Natural killer cell treated with Interleukin-12 subunit alpha and Interleukin-12 subunit beta and Interleukin-15 and Interleukin-18, amount 100 ng/mL, for 72 hours (primary cell): ENCODE data around the gene CLCNKB. TPM values are rescaled to one million over a fixed set of nuclear protein-coding genes. Genes with fewer than 3 reads are reported as not detected.
"Not testable (repeated sequence)": the region's sequence is repeated elsewhere in the genome, so short reads cannot be mapped to it uniquely, and the experiment has no call there.

Experiments
- ATAC-seq, 2 donors: fragments of 150-1000 bp; cut with Tn5 transposase in 1 of 2; sonication (Bioruptor Pico), chemical (Tn5 transposase) in 1 of 2; 2 replicates each; pipeline ENCODE4 v1.10.0; 2021
- DNase-seq: peaks from one replicate; pipeline ENCODE4 v3.0.0; 2022; ENCODE audit warnings: low spot score
- H3K27ac Mint-ChIP-seq, 2 donors: 1 replicate in 1 of 2; 2 replicates in 1 of 2; pipeline ENCODE4 v1.8.0; 2022; ENCODE audit warnings: mixed read lengths in 2 of 2, mild to moderate bottlenecking in 1 of 2, moderate library complexity in 1 of 2
- H3K27me3 Mint-ChIP-seq, 2 donors: 1 replicate in 1 of 2; 2 replicates in 1 of 2; pipeline ENCODE4 v1.8.0; 2022; ENCODE audit warnings: mixed read lengths in 2 of 2
- H3K36me3 Mint-ChIP-seq: one replicate; pipeline ENCODE4 v1.8.0; 2022; ENCODE audit warnings: mixed read lengths
- H3K4me1 Mint-ChIP-seq, 2 donors: 1 replicate in 1 of 2; 2 replicates in 1 of 2; pipeline ENCODE4 v1.8.0; 2022; ENCODE audit warnings: low read depth in 2 of 2, mixed read lengths in 2 of 2, mild to moderate bottlenecking in 1 of 2
- H3K4me3 Mint-ChIP-seq: one replicate; pipeline ENCODE4 v1.8.0; 2022; ENCODE audit warnings: mixed read lengths
- H3K9me3 Mint-ChIP-seq: 2 replicates; pipeline ENCODE4 v1.8.0; 2022; ENCODE audit warnings: mixed read lengths
- total RNA-seq, 2 donors: library from RNA; stranded (reverse); gene quantifications; one replicate each; pipeline ENCODE4 v1.2.3, GENCODE V29; 2022

The CLCNKB gene
- total RNA-seq, 2 donors from 2014 or later: not detected

DNA sequence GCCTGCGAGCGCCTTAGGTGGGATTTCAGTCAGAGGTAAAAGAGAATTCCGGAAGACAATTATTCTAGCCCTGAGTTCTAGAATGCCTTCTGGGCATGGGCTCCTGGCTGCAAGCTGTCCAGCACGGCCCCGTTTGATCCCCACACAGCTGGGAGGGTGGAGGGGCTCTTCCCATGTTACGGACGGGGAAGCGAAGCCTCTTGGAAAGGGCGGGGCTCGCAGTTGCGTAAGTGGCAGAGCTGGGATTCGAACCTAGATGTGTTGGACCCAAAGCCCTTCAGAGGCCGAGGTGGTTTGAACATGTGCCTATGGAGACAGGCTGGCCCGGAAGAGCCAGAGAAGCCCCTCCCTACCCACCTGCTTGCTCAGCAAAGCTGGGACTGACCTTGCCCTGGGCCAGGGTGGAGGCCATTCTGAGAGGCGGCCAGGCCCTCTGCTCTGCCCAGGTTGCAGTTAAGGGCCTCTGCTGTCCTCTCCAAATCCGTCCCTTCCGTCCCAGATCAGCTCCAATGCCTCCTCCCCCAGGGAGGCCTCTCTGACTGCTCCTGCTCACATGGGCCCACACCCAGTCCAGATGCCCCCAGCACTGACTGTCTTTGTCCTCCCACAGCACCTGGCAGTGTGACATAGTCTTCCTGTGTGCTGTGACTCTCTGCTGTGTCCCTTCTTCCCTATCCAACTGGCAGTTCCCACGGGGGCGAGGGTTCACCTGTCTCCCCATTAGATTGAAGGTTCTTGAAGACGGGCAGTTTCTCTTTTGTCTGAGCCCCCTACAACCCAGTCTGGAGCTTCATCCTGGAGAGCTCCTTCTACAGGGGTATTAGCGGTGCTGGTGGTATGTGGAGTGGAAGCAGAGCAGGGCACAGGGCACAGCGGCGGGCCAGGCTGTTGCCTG lies 24.6 kb upstream of the CLCNKB start:
- no peaks in the 10 kb centered on the region for H3K9me3 Mint-ChIP-seq

DNA sequence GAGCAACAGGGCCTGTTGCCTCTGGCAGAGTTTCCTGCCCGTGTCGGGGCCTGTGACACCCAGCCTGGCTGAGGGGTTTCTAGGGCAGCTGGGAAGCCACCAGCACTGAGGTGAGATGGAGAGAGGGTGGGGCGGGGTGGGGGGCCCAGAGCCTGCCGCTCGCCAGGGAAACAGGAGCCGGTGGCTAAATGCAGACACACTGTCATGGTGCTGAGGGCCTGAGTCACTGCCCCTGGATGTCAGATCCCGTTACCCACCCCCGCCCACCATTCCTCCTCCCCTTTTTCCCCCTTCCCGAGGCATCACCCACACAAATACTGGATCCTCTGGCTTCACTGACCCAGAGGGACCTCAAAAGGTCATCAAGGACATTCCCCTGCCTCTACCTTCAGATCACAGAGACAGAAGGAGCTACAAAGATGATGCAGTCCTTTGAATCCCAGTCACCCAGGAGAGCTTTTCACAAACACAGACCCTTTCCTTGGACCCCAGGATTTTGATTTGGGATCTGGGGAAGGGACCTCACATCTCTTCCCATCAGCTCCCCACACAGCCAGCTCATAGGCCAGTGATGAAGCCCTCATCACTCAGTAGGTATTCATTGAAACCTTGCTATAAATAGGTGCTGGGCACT lies 23.8 kb upstream of the CLCNKB start:
- H3K4me3 Mint-ChIP-seq: no peak overlapping the region
- no peak overlapping the region for H3K27ac Mint-ChIP-seq
- H3K9me3 Mint-ChIP-seq: no peaks in the 10 kb centered on the region
- no peak for DNase-seq
- no peaks in the 10 kb centered on the region for H3K36me3 Mint-ChIP-seq
- no peaks in the 10 kb centered on the region for H3K4me1 Mint-ChIP-seq
- H3K27me3 Mint-ChIP-seq: peaks cover 0 to 4% of the 10 kb centered on the region in 2 donors
- ATAC-seq: no peak

More for the DNA sequence above, 24.6 kb upstream of the CLCNKB start:
- Mint-ChIP-seq H3K4me3 (no peak overlapping the region), H3K36me3 (no peaks in the 10 kb centered on the region), H3K4me1 (no peaks in the 10 kb centered on the region), H3K27ac (no peak overlapping the region), H3K27me3 (peaks cover 0 to 3% of the 10 kb centered on the region in 2 donors)
- DNase-seq: no peak
- ATAC-seq: no peak

DNA sequence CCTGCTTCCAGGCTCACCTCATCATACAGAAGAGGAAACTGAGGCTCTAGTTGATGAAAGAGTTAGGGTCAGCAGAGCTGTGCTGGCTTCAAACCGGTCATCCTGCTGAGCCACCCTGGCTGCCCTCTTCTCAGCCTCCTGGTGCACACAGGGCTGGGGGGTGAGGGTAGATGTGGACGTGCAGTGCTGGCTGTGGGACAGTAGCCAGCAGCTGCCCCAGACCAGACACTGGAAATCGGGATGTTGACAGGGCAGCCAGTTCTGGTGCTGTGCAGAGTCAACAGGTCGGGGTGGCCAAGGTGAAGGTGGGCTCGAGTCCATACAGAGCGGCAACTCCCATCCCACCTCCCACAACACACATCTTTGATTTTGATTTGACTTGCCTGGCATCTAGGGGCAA lies 23.3 kb upstream of the CLCNKB start:
- Mint-ChIP-seq H3K27me3 (peaks cover 0 to 5% of the 10 kb centered on the region in 2 donors), H3K4me1 (no peaks in the 10 kb centered on the region), H3K4me3 (no peak overlapping the region), H3K36me3 (no peaks in the 10 kb centered on the region), H3K27ac (no peak overlapping the region), H3K9me3 (no peaks in the 10 kb centered on the region)
- DNase-seq (no peak), ATAC-seq (no peak)

DNA sequence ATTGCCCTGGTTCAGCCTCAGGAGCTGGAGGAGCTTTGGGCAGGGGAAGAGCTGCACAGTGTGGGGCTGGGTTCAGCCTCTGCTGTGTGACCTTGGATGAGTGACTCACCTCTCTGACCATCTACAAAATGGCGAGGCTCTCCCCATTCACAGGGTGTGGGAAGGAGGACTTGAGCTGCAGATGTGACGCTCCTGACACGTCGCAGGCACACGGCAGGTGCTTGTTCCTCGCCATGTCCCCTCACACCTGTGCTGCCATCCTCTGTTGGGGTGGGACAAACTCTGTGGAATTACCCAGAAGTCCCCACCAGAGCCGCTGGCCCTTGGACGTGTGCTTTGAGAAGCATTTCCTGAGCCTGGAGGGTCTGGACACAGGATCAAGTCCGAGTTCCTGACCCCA lies 22.7 kb upstream of the CLCNKB start:
- not testable (repeated sequence) for ATAC-seq, H3K4me1 Mint-ChIP-seq, H3K27ac Mint-ChIP-seq, DNase-seq, H3K4me3 Mint-ChIP-seq, H3K36me3 Mint-ChIP-seq, H3K27me3 Mint-ChIP-seq, H3K9me3 Mint-ChIP-seq

DNA sequence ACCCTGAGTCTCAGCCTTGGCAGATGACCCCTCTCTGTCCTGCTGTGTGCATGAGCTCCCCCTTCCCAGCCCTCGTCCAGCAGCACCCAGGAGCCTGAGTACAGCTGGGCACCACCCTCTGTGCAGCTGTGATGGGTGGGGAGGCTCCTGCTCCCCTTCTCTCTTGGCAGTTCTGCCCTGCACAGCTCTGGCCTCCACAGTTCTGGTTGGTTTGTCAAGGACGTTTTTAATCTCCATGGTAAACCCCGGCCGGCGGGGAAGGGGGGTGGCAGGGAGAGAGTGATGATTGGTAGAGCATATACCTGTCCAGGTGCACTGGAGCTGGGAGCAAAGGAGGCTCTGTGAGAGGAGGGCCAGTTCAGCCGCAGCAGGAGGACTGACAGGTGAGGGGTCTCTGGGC lies 21.9 kb upstream of the CLCNKB start, which contains the start of gene CLCNKA:
CLCNKA (plus strand) TSS at position 356 of the 400 bp plus-strand sequence. CDS start 584 bp downstream, outside the sequence.
- H3K4me1 Mint-ChIP-seq: no peaks in the 10 kb centered on the region
- H3K27ac Mint-ChIP-seq: no peak within 1 kb of the TSS
- no peak within 1 kb of the TSS for H3K4me3 Mint-ChIP-seq
- no peak for DNase-seq
- H3K9me3 Mint-ChIP-seq: no peaks in the 10 kb centered on the region
- no peak for ATAC-seq
- H3K36me3 Mint-ChIP-seq: no peaks in the 10 kb centered on the region
- peaks cover 0 to 5% of the 10 kb centered on the region in 2 donors for H3K27me3 Mint-ChIP-seq

DNA sequence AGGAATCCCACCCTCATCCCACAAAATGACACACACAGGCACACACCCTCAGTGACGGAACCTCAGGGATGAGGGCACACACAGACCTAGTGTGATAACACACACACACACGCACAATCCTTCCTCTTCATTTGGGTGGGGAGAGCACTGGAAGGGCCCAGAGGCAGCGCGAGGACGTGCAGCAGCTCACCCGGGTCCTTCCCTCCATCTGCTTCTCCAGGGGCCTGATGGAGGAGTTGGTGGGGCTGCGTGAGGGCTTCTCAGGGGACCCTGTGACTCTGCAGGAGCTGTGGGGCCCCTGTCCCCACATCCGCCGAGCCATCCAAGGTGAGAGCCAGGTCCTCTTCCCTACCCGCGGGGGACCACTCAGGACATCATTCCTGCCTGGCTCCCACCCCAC lies 21.2 kb upstream of the CLCNKB start:
- no peak overlapping the region for H3K4me3 Mint-ChIP-seq
- no peaks in the 10 kb centered on the region for H3K4me1 Mint-ChIP-seq
- ATAC-seq: no peak
- H3K36me3 Mint-ChIP-seq: no peaks in the 10 kb centered on the region
- peaks cover 0 to 5% of the 10 kb centered on the region in 2 donors for H3K27me3 Mint-ChIP-seq
- H3K9me3 Mint-ChIP-seq: no peaks in the 10 kb centered on the region
- no peak for DNase-seq
- H3K27ac Mint-ChIP-seq: no peak overlapping the region

DNA sequence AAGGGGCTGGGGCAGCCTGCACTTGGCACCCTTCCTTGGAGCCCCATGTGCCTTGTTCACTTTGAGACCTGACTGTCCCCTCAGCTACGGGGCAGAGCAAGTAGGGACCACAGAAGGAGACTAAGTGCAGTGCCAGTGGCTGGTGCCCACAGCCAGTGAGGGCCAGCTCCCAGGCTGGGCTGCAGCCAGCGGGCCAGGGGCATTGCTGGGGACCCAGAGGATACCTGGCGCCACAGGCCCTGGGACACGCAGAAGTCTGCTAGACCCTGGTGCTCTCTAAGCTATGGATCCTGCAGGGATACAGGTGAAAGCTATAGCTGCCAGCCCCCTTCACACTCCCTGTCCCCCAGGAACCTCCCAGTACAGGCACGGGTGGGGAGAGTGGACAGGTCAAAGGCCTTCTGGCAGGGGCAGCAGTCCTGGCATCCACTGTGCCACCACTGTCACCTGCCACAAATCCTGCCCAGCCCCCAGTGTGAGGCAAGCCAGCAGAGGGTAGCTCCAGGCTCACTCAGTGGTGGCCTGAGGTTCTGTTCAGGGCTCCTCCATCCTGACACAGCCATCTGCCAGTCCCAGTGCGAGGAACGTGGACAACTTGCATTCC lies 20.4 kb upstream of the CLCNKB start:
- H3K4me1 Mint-ChIP-seq: peaks cover 0 to under 1% of the 10 kb centered on the region in 2 donors
- ATAC-seq (no peak), DNase-seq (no peak)
- H3K27me3 Mint-ChIP-seq: peaks cover 5 to 10% of the 10 kb centered on the region in 2 donors
- no peak overlapping the region for H3K4me3 Mint-ChIP-seq
- no peaks in the 10 kb centered on the region for H3K9me3 Mint-ChIP-seq
- H3K27ac Mint-ChIP-seq: no peak overlapping the region
- no peaks in the 10 kb centered on the region for H3K36me3 Mint-ChIP-seq

DNA sequence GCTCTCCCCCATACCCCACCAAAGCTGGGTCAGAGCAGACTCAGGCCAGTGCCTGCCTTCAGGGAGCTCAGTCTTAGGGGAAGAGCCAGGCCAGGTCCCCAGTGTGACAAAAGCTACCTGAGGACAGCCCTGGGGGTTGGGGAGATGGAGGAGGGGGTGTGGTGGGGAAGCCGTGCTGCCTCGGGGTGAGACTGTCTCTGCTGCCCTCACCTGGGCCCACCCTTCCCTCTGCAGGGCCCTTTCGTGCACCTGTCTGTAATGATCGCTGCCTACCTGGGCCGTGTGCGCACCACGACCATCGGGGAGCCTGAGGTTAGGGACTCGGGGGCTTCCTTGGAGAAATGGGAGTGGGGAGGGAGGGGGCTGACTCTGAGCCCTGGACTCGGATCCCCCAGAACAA lies 17.3 kb upstream of the CLCNKB start:
- ATAC-seq, DNase-seq, H3K4me3 Mint-ChIP-seq, H3K4me1 Mint-ChIP-seq, H3K9me3 Mint-ChIP-seq, H3K27ac Mint-ChIP-seq, H3K36me3 Mint-ChIP-seq: not testable (repeated sequence)
- peaks cover 11 to 16% of the 10 kb centered on the region in 2 donors for H3K27me3 Mint-ChIP-seq

DNA sequence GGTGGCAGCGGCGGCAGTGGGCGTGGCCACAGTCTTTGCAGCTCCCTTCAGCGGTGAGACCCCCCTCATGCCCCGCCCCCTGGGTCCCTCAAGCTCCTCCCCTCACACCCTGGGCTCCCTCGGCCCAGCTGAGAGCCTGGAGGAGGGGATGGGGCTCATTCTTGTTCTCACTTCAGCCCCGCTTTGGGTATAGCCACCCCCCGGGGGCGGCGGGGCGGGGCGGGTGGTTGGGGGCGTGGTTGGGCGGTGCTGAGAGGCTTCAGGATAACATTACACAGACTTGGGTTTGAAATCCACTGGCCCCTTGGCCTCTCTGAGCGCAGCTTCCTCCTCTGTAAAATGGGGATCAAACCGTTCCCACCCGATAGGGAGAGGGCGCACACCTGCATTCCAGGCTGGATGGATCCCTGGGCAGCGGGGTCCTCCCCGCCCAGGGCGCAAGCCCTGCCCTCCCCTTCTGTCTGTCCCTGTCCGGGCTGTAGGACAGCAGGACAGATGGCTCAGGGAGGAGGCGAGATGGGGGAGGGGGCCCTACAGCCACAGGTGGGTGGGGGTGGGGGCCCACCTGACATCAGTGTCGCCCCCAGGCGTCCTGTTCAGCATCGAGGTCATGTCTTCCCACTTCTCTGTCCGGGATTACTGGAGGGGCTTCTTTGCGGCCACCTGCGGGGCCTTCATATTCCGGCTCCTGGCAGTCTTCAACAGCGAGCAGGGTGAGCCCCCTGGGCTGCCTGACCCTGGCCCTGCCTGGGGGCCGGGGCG lies 16.7 kb upstream of the CLCNKB start:
- H3K27me3 Mint-ChIP-seq: peaks cover 11 to 16% of the 10 kb centered on the region in 2 donors
- H3K9me3 Mint-ChIP-seq: no peaks in the 10 kb centered on the region
- no peak overlapping the region for H3K4me3 Mint-ChIP-seq
- H3K4me1 Mint-ChIP-seq: peaks cover 0 to 4% of the 10 kb centered on the region in 2 donors
- H3K36me3 Mint-ChIP-seq: no peaks in the 10 kb centered on the region
- DNase-seq (no peak), ATAC-seq (no peak)
- H3K27ac Mint-ChIP-seq: no peak overlapping the region

DNA sequence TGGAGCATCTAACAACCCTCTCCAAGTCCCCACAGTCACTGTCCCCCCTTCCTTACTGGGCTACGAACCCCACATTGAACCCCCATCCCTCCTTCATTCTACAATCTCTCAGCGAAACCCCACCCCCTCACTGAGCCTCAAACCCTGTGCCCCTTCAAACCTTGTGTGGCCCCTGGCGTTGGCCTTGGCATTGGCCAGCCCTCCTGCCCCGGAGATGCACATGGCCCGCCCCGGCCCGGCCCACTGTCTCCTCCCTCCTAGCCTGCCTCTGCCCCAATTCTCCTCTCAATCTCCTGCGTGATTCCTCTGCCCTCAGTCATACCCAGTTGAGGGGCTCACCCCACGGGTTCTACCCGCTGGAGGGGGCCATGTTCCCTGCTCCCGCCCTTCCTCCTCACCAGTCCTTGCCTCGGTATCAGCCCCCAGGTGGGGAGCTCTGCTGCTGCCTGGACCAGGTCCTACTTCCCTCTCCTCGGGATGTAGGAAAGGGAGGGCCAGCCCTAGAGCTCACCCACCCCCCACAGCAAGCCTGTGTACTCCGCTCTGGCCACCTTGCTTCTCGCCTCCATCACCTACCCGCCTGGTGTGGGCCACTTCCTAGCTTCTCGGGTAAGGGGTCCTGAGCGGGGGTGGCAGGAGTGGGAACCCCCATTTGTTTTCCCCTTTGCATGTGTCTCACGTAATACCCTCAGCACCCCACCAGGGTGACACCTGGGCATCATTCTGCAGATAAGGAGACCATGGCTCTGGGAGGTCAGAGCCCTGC lies 15.2 kb upstream of the CLCNKB start:
- peaks cover 0 to 4% of the 10 kb centered on the region in 2 donors for H3K4me1 Mint-ChIP-seq
- no peak for ATAC-seq
- H3K36me3 Mint-ChIP-seq: no peaks in the 10 kb centered on the region
- H3K9me3 Mint-ChIP-seq: no peaks in the 10 kb centered on the region
- no peak for DNase-seq
- H3K27ac Mint-ChIP-seq: no peak overlapping the region
- no peak overlapping the region for H3K4me3 Mint-ChIP-seq
- peaks cover 11 to 13% of the 10 kb centered on the region in 2 donors for H3K27me3 Mint-ChIP-seq

DNA sequence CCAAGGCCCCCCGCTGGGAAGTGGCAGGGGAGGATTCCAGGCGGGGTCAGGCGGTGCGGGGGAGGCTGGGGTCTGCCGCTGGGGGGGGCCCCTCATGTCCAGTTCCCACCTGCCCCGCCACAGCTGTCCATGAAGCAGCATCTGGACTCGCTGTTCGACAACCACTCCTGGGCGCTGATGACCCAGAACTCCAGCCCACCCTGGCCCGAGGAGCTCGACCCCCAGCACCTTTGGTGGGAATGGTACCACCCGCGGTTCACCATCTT lies 14.6 kb upstream of the CLCNKB start:
- not testable (repeated sequence) for ATAC-seq, H3K4me3 Mint-ChIP-seq, DNase-seq, H3K27ac Mint-ChIP-seq, H3K4me1 Mint-ChIP-seq, H3K9me3 Mint-ChIP-seq, H3K36me3 Mint-ChIP-seq
- H3K27me3 Mint-ChIP-seq: peaks cover 11 to 13% of the 10 kb centered on the region in 2 donors

DNA sequence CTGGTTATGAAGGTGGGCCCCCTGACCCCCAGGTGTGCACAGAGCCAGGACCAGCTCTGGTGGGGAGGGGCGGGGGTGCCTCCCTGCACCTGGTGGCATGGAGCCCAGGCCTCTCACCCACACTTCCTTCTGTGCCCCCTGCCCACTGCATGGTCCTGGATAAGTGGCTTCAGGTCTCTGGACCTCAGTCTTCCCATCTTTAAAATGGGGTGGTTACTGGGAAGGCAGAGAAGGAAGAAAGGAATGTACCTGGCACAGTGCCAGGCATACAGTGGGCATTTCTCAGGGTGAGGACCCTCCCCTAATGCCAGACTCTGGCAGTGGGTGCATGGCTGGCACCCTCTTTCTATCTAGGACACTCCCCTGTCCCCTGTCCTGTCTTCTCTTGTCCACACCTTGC lies 14.3 kb upstream of the CLCNKB start:
- Mint-ChIP-seq H3K4me1 (peaks cover 0 to 4% of the 10 kb centered on the region in 2 donors), H3K27me3 (peaks cover 11 to 13% of the 10 kb centered on the region in 2 donors), H3K4me3 (no peak overlapping the region), H3K27ac (no peak overlapping the region), H3K9me3 (no peaks in the 10 kb centered on the region), H3K36me3 (no peaks in the 10 kb centered on the region)
- ATAC-seq (no peak), DNase-seq (no peak)

DNA sequence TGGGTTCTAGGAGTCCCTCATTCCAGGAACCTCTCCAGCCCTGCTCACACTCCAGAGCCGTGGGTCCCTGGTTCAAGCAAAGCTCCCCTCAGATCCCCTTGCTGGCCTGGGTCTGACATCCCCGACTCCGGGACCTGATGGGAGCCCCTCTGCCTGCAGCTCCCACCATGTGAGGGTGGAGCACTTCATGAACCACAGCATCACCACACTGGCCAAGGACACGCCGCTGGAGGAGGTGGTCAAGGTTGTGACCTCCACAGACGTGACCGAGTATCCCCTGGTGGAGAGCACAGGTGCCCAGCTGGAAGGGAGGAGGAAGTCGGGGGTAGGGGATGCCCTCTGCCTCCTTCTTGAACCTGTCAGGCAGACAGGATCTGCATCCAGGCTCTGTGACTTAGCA lies 12.0 kb upstream of the CLCNKB start:
- H3K27me3 Mint-ChIP-seq: peaks cover 11% of the 10 kb centered on the region in 2 donors
- no peak overlapping the region for H3K27ac Mint-ChIP-seq
- peaks cover 0 to 4% of the 10 kb centered on the region in 2 donors for H3K4me1 Mint-ChIP-seq
- DNase-seq (no peak), ATAC-seq (no peak)
- no peak overlapping the region for H3K4me3 Mint-ChIP-seq
- no peaks in the 10 kb centered on the region for H3K9me3 Mint-ChIP-seq
- H3K36me3 Mint-ChIP-seq: no peaks in the 10 kb centered on the region
